ENCODE data around the gene CP. TPM values are rescaled to one million over a fixed set of nuclear protein-coding genes. Genes with fewer than 3 reads are reported as not detected.
"Not testable (repeated sequence)": the region's sequence is repeated elsewhere in the genome, so short reads cannot be mapped to it uniquely, and the experiment has no call there.

Gene CP
- total RNA-seq, 4 donors from 2014 or later, result 17.7 to 46.3 (median 19.3) TPM

DNA sequence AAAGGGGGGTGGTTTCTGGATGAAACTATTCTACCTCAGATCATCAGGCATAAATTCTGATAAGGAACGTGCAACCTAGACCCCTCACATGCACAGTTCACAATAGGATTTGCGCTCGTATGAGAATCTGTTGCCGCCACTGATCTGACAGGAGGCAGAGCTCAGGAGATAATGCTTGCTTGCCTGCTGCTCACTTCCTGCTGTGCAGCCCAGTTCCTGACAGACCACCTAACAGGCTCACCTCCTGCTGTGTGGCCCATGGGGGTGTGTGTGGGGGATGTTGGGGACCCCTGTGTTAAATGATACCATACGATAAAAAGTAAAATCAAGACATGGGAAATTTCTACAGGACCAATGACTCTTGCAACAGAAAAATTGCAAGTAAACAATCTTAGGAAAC is 24.0 kb downstream of the CP start:
- Histone ChIP-seq H3K27ac (no peak overlapping the region), H3K27me3 (no peaks in the 10 kb centered on the region), H3K4me3 (peak overlapping the region in 1 of 4 donors; percentile 2), H3K4me1 (no peaks in the 10 kb centered on the region), H3K36me3 (no peaks in the 10 kb centered on the region), H3K9me3 (no peaks in the 10 kb centered on the region)
- no peak for TF ChIP-seq POLR2A (IDR thresholded peaks at IDR 0.05)
- TF ChIP-seq, protein P1, sequence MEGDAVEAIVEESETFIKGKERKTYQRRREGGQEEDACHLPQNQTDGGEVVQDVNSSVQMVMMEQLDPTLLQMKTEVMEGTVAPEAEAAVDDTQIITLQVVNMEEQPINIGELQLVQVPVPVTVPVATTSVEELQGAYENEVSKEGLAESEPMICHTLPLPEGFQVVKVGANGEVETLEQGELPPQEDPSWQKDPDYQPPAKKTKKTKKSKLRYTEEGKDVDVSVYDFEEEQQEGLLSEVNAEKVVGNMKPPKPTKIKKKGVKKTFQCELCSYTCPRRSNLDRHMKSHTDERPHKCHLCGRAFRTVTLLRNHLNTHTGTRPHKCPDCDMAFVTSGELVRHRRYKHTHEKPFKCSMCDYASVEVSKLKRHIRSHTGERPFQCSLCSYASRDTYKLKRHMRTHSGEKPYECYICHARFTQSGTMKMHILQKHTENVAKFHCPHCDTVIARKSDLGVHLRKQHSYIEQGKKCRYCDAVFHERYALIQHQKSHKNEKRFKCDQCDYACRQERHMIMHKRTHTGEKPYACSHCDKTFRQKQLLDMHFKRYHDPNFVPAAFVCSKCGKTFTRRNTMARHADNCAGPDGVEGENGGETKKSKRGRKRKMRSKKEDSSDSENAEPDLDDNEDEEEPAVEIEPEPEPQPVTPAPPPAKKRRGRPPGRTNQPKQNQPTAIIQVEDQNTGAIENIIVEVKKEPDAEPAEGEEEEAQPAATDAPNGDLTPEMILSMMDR (IDR thresholded peaks at IDR 0.05), result no peak
- no peak for TF ChIP-seq EP300 (IDR thresholded peaks at IDR 0.05)
- no peak for DNase-seq (ENCODE audit: low spot score in 2 of 2)
- 38 to 49% methylated on average over 5 of the region's 5 CpGs for WGBS, 2 donors

DNA sequence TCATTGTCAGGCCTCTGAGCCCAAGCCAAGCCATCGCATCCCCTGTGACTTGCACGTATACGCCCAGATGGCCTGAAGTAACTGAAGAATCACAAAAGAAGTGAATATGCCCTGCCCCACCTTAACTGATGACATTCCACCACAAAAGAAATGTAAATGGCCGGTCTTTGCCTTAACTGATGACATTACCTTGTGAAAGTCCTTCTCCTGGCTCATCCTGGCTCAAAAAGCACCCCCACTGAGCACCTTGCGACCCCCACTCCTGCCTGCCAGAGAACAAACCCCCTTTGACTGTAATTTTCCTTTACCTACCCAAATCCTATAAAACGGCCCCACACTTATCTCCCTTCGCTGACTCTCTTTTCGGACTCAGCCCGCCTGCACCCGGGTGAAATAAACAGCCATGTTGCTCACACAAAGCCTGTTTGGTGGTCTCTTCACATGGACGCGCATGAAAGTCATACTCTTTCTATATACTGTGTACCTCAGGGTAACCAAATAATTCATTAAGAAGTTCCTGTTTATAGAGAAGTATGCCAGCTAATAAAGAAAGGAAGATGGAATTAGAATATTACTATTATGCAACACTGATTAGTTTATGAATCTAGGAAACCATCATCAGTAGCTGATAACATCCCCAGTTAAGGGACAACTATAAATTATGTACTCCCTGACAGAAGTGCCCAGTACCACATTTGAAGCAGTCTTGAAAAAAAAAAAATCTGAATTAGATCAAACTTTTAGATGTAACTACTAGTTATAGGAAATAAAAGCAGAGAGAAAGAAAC is 24.6 kb downstream of the CP start:
- H3K27me3 ChIP-seq; H3K36me3 ChIP-seq; DNase-seq (ENCODE audit: low spot score in 2 of 2); H3K4me1 ChIP-seq; H3K9me3 ChIP-seq; H3K27ac ChIP-seq: not testable (repeated sequence)
- peak overlapping the region in 1 of 4 donors; percentile 2 for H3K4me3 ChIP-seq
- WGBS, 2 donors, result 79 to 80% methylated on average over 12 of the region's 12 CpGs

DNA sequence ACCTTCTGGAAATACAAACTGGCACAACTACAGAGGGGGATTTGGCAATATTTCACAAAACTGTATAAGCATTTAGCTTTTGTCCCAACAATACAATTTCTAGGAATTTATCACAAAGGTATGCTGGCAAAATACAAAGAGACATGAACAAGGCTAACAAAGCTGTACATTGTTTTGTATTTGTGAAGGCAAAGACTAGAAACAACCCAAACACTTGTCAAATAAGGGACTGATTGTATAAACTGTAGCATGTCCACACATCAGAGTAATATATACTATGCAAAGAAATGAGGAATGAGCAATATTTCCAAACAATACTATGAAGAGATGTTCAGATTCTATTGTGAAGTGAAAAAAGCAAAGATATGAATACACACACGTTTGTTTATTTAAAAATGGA is 26.4 kb downstream of the CP start:
- Histone ChIP-seq H3K9me3 (no peaks in the 10 kb centered on the region), H3K4me3 (no peak overlapping the region), H3K36me3 (no peaks in the 10 kb centered on the region), H3K27me3 (no peaks in the 10 kb centered on the region), H3K27ac (no peak overlapping the region), H3K4me1 (no peaks in the 10 kb centered on the region)
- DNase-seq (ENCODE audit: low spot score in 2 of 2), result no peak
- WGBS, 2 donors, result 53 to 66% methylated on average over 1 of the region's 1 CpG
- TF ChIP-seq POLR2A (IDR thresholded peaks at IDR 0.05) (no peak), EP300 (IDR thresholded peaks at IDR 0.05) (no peak)
- TF ChIP-seq, protein P1 (IDR thresholded peaks at IDR 0.05), result no peak

DNA sequence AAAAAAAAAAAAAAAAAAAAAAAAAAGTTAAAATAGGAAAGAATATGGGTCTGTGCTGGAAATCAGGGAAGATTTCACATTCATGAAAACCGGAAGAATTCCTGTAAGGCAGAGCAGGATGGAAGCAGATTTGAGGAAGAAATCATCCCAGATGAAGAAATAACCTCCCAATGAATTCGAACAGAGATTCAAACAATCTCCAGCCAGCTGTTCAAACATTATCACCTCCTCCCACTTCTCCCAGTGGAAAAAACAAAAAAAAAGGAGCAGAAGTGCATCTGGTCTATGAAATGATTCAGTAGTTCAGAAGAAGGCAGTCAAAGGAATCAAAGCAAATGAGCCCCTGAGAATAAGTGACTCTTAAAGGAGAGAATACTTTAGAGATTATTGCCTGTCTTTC is 33.1 kb downstream of the CP start:
- Histone ChIP-seq H3K36me3 (peaks cover 0 to 3% (median 0%) of the 10 kb centered on the region in 3 donors), H3K4me1 (no peaks in the 10 kb centered on the region), H3K4me3 (no peak overlapping the region), H3K9me3 (no peaks in the 10 kb centered on the region), H3K27ac (peak overlapping the region in 2 of 4 donors; percentile 18 to 36), H3K27me3 (no peaks in the 10 kb centered on the region)
- 65 to 69% methylated on average over 2 of the region's 2 CpGs for WGBS, 2 donors
- TF ChIP-seq EP300 (IDR thresholded peaks at IDR 0.05) (peak in 1 of 2 donors; percentile 9), POLR2A (IDR thresholded peaks at IDR 0.05) (no peak)
- DNase-seq (ENCODE audit: low spot score in 2 of 2), result no peak

DNA sequence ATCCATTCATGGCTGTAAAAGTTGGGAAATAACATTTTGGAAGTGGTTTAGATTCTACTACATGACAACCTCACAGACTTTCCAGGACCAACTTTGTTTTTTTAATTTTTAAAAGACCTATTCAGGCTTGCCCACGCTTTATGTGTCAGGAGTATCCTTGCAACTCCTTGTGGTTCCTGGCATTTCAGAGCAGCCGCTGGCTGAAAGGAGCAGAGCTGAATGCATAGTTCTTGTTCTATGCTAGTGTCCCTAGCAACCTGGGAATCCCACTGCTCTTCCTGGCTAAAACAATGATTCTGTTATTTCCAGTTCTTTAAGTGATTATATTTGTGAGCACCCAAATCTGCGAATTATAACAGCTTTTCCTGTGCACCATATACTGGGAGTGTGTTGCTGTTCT is 34.9 kb downstream of the CP start:
- no peaks in the 10 kb centered on the region for H3K27me3 ChIP-seq
- H3K27ac ChIP-seq, result no peak overlapping the region
- H3K9me3 ChIP-seq, result no peaks in the 10 kb centered on the region
- no peak overlapping the region for H3K4me3 ChIP-seq
- H3K36me3 ChIP-seq, result peaks cover 0 to 3% (median 0%) of the 10 kb centered on the region in 3 donors
- 72 to 77% methylated on average over 3 of the region's 3 CpGs for WGBS, 2 donors
- no peaks in the 10 kb centered on the region for H3K4me1 ChIP-seq
- TF ChIP-seq EP300 (IDR thresholded peaks at IDR 0.05) (no peak), POLR2A (IDR thresholded peaks at IDR 0.05) (no peak)
- TF ChIP-seq, protein P1 (IDR thresholded peaks at IDR 0.05), result no peak
- DNase-seq (ENCODE audit: low spot score in 2 of 2), result no peak

DNA sequence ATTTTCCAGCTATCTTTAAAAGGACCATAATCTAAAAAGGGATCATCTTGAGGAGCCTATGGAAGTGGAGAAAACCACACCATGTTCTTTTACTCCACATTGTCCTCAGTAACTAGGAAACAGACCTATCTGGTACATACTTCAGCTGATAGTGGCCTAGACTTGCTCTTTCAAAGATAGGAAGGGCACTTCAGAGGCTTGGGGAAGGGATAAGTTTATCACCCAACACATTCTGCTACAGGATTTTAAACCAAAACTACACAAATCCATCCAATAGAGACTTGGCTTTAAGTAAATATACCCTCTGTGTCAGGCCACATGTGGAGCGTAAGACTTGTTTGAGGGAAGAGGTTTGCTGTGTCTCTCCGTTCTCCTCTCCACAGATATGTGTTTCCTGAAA is 35.4 kb downstream of the CP start:
- WGBS, 2 donors, result 98% methylated on average over 2 of the region's 2 CpGs
- Histone ChIP-seq H3K4me1 (no peaks in the 10 kb centered on the region), H3K4me3 (no peak overlapping the region), H3K9me3 (no peaks in the 10 kb centered on the region), H3K27me3 (no peaks in the 10 kb centered on the region), H3K36me3 (peaks cover 0 to 8% (median 0%) of the 10 kb centered on the region in 3 donors), H3K27ac (no peak overlapping the region)
- TF ChIP-seq POLR2A (IDR thresholded peaks at IDR 0.05) (no peak), EP300 (IDR thresholded peaks at IDR 0.05) (no peak)
- TF ChIP-seq, protein P1 (IDR thresholded peaks at IDR 0.05), result no peak
- DNase-seq (ENCODE audit: low spot score in 2 of 2), result no peak
